Hematopoietic multipotent progenitor cell treated with erythropoietin and hydrocortisone succinate and interleukin-3 and kit ligand, for 8 days (in vitro differentiated cells): ENCODE results near the gene COPB2.

Source experiments
- DNase-seq: peaks from one replicate; pipeline ENCODE4 v3.0.0-alpha.2; 2015

COPB2 gene

GRCh38 chr3:139326707-139327106, 62.7 kb downstream of the COPB2 start:
- no peak for DNase-seq

GRCh38 chr3:139326131-139326530, 63.3 kb downstream of the COPB2 start:
- DNase-seq: no peak

- DNase-seq: no peak
Measured at GRCh38 chr3:139325551-139325950, 63.9 kb downstream of the COPB2 start.

- DNase-seq: no peak
Measured at GRCh38 chr3:139324456-139324855, 65.0 kb downstream of the COPB2 start.

- DNase-seq: no peak
Measured at GRCh38 chr3:139323146-139323545, 66.3 kb downstream of the COPB2 start.

GRCh38 chr3:139322346-139322745, 67.1 kb downstream of the COPB2 start:
- DNase-seq: no peak

GRCh38 chr3:139320551-139321309, 68.7 kb downstream of the COPB2 start:
- DNase-seq: no peak

GRCh38 chr3:139319428-139320402, 69.7 kb downstream of the COPB2 start:
- DNase-seq: peak; percentile 38

- DNase-seq: no peak
Measured at GRCh38 chr3:139318826-139319225, 70.6 kb downstream of the COPB2 start.

- DNase-seq: no peak
Measured at GRCh38 chr3:139318431-139318816, 71.0 kb downstream of the COPB2 start.

- no peak for DNase-seq
Measured at GRCh38 chr3:139317660-139318430, 71.6 kb downstream of the COPB2 start.

GRCh38 chr3:139317215-139317614, 72.2 kb downstream of the COPB2 start:
- no peak for DNase-seq

GRCh38 chr3:139313921-139314320, 75.5 kb downstream of the COPB2 start:
- no peak for DNase-seq

GRCh38 chr3:139312959-139313358, 76.5 kb downstream of the COPB2 start:
- DNase-seq: peak; percentile 9

GRCh38 chr3:139312416-139312815, 77.0 kb downstream of the COPB2 start:
- DNase-seq: no peak

- DNase-seq: no peak
Measured at GRCh38 chr3:139311557-139311956, 77.9 kb downstream of the COPB2 start.

- no peak for DNase-seq
Measured at GRCh38 chr3:139310474-139310933, 78.9 kb downstream of the COPB2 start.

GRCh38 chr3:139309880-139310279, 79.6 kb downstream of the COPB2 start:
- no peak for DNase-seq

- no peak for DNase-seq
Measured at GRCh38 chr3:139309061-139309591, 80.3 kb downstream of the COPB2 start.

- no peak for DNase-seq
Measured at GRCh38 chr3:139308560-139308959, 80.9 kb downstream of the COPB2 start.

GRCh38 chr3:139307601-139308555, 81.6 kb downstream of the COPB2 start:
- no peak for DNase-seq
